H1 (cell line): ENCODE measurements around the gene OR2H1. TPM values are rescaled to one million over a fixed set of nuclear protein-coding genes. Genes with fewer than 3 reads are reported as not detected.

Experiments used
- polyA plus RNA-seq, 7 experiments: library from polyadenylated mRNA; depleted of rRNA in 3 of 7; stranded (reverse) in 5 of 7; unstranded in 2 of 7; fragments of >200 nt in 5 of 7; fragments of 200-250 nt in 2 of 7; gene quantifications; 1 replicate in 5 of 7; 2 replicates in 1 of 7; 4 replicates in 1 of 7; pipeline versions ENCODE4 v1.2.1 to v1.2.3, GENCODE V29; 2011 to 2013; ENCODE audit warnings: missing spikeins in 2 of 7, mixed read lengths in 2 of 7
- total RNA-seq: library from RNA; stranded (reverse); fragmentation: NEBNext Ultra II Directional; extraction: Animal tissue kit (Norgen Biotek cat#: 25700); gene quantifications from 2 replicates; pipeline ENCODE4 v1.2.1, GENCODE V29; 2021
- TF ChIP-seq, protein P1 (sequence below), 3 experiments: IDR thresholded peaks; 1 replicate in 2 of 3; 2 replicates in 1 of 3; pipeline versions ENCODE4 v1.5.1 to v1.6.1; 2011; ENCODE audit warnings: low read length in 3 of 3, mild to moderate bottlenecking in 3 of 3, inconsistent platforms in 2 of 3, low read depth in 1 of 3, moderate library complexity in 1 of 3; ENCODE audit not compliant: insufficient read depth in 1 of 3; ENCODE audit errors: control extremely low read depth in 1 of 3

OR2H1 gene
- total and polyA plus RNA-seq, 2 of the 8 experiments (the other 6 are each of a cell fraction or from before 2014, with no cell fraction given), result not detected

- TF ChIP-seq, protein P1, sequence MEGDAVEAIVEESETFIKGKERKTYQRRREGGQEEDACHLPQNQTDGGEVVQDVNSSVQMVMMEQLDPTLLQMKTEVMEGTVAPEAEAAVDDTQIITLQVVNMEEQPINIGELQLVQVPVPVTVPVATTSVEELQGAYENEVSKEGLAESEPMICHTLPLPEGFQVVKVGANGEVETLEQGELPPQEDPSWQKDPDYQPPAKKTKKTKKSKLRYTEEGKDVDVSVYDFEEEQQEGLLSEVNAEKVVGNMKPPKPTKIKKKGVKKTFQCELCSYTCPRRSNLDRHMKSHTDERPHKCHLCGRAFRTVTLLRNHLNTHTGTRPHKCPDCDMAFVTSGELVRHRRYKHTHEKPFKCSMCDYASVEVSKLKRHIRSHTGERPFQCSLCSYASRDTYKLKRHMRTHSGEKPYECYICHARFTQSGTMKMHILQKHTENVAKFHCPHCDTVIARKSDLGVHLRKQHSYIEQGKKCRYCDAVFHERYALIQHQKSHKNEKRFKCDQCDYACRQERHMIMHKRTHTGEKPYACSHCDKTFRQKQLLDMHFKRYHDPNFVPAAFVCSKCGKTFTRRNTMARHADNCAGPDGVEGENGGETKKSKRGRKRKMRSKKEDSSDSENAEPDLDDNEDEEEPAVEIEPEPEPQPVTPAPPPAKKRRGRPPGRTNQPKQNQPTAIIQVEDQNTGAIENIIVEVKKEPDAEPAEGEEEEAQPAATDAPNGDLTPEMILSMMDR (IDR thresholded peaks at IDR 0.05; ENCODE audit: control extremely low read depth in 1 of 3, insufficient read depth in 1 of 3, low read depth in 1 of 3, low read length in 3 of 3), result no peak
Observed at GRCh38 chr6:29502181-29502580, 45.2 kb downstream of the OR2H1 start (continued).
